Ishikawa (cell line): ENCODE measurements around the gene PRR5.

ENCODE experiments used
- CREB1 ChIP-seq: IDR thresholded peaks from 2 replicates; pipeline ENCODE4 v1.6.1; 2012; ENCODE audit warnings: low read depth
- ZBTB7A ChIP-seq: IDR thresholded peaks from 2 replicates; pipeline ENCODE4 v1.6.1; 2012; ENCODE audit warnings: low read depth
- TF ChIP-seq, protein P1 (sequence below): IDR thresholded peaks from 2 replicates; pipeline ENCODE4 v1.6.1; 2012
- TF ChIP-seq, protein P2 (sequence below): IDR thresholded peaks from 2 replicates; pipeline ENCODE4 v1.6.1; 2012; ENCODE audit warnings: low read depth, mild to moderate bottlenecking

DNA sequence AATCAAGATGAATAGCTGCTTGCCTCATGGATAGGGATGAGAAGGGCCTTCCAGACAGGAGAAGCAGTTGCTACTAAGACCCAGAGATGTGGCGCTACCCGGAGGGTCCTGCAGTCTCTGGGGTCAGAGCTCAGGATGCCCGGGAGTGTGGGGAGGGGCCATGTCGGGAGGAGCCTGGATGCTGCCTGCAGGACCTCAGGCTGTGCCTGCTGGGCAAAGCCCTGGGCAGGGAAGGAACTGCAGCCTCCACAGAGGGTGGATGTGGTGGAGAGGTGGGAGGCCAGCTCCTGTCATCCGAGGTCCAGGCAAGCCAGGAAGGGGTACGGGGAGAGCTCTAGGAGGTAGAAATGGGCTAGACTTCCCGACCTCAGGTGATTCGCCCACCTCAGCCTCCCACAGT, 11.0 kb downstream of the PRR5 start:
- TF ChIP-seq, protein P1, sequence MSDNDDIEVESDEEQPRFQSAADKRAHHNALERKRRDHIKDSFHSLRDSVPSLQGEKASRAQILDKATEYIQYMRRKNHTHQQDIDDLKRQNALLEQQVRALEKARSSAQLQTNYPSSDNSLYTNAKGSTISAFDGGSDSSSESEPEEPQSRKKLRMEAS: no peak
- TF ChIP-seq ZBTB7A (no peak), CREB1 (no peak)
- TF ChIP-seq, protein P2, sequence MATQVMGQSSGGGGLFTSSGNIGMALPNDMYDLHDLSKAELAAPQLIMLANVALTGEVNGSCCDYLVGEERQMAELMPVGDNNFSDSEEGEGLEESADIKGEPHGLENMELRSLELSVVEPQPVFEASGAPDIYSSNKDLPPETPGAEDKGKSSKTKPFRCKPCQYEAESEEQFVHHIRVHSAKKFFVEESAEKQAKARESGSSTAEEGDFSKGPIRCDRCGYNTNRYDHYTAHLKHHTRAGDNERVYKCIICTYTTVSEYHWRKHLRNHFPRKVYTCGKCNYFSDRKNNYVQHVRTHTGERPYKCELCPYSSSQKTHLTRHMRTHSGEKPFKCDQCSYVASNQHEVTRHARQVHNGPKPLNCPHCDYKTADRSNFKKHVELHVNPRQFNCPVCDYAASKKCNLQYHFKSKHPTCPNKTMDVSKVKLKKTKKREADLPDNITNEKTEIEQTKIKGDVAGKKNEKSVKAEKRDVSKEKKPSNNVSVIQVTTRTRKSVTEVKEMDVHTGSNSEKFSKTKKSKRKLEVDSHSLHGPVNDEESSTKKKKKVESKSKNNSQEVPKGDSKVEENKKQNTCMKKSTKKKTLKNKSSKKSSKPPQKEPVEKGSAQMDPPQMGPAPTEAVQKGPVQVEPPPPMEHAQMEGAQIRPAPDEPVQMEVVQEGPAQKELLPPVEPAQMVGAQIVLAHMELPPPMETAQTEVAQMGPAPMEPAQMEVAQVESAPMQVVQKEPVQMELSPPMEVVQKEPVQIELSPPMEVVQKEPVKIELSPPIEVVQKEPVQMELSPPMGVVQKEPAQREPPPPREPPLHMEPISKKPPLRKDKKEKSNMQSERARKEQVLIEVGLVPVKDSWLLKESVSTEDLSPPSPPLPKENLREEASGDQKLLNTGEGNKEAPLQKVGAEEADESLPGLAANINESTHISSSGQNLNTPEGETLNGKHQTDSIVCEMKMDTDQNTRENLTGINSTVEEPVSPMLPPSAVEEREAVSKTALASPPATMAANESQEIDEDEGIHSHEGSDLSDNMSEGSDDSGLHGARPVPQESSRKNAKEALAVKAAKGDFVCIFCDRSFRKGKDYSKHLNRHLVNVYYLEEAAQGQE: no peak
